ENCODE results near the gene KLHL26. TPM values are rescaled to one million over a fixed set of nuclear protein-coding genes. Genes with fewer than 3 reads are reported as not detected.

Gene KLHL26
- total and polyA plus RNA-seq, 9 of the 15 experiments (the other 6 are each of a cell fraction or from before 2014, with no cell fraction given) = 0.13 to 13.3 (median 1.4) TPM

GRCh38 chr19:18596752-18597157, 40.1 kb upstream of the KLHL26 start (continued):
- TF ChIP-seq USF1 (CRISPR knock-in tag; IDR thresholded peaks at IDR 0.05) (0 out of 2 replicates have a peak, but pooled peaks have one; percentile 23), MCM3 (IDR thresholded peaks at IDR 0.05) (no peak), MED1 (CRISPR knock-in tag; IDR thresholded peaks at IDR 0.05; ENCODE audit: borderline replicate concordance) (no peak), HMGXB4 (CRISPR knock-in tag; IDR thresholded peaks at IDR 0.05) (no peak), HMG20A (CRISPR knock-in tag; conservative IDR thresholded peaks at IDR 0.05) (no peak), ZNF644 (tag; IDR thresholded peaks at IDR 0.05; ENCODE audit: low read depth) (no peak), ZNF780A (CRISPR knock-in tag; IDR thresholded peaks at IDR 0.05) (no peak), RBFOX2 (IDR thresholded peaks at IDR 0.05; ENCODE audit: low read depth, low read length) (peak; percentile 80), GABPA (tag; conservative IDR thresholded peaks at IDR 0.05; ENCODE audit: low read depth) (peak; percentile 56), AFF1 (IDR thresholded peaks at IDR 0.05; ENCODE audit: low read depth in 1 of 2, partially characterized antibody in 2 of 2) (no peak), HDGF (IDR thresholded peaks at IDR 0.05) (no peak), ZNF274 (IDR thresholded peaks at IDR 0.05; ENCODE audit: borderline replicate concordance, low read depth, low read length) (no peak), BCL6 (CRISPR knock-in tag; IDR thresholded peaks at IDR 0.05) (no peak), STAT5B (CRISPR knock-in tag; IDR thresholded peaks at IDR 0.05) (no peak), ERF (CRISPR knock-in tag; IDR thresholded peaks at IDR 0.05) (no peak)
- TF ChIP-seq, protein P1, sequence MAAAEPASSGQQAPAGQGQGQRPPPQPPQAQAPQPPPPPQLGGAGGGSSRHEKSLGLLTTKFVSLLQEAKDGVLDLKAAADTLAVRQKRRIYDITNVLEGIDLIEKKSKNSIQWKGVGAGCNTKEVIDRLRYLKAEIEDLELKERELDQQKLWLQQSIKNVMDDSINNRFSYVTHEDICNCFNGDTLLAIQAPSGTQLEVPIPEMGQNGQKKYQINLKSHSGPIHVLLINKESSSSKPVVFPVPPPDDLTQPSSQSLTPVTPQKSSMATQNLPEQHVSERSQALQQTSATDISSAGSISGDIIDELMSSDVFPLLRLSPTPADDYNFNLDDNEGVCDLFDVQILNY (CRISPR knock-in tag; IDR thresholded peaks at IDR 0.05) = no peak
- TF ChIP-seq, protein P2, sequence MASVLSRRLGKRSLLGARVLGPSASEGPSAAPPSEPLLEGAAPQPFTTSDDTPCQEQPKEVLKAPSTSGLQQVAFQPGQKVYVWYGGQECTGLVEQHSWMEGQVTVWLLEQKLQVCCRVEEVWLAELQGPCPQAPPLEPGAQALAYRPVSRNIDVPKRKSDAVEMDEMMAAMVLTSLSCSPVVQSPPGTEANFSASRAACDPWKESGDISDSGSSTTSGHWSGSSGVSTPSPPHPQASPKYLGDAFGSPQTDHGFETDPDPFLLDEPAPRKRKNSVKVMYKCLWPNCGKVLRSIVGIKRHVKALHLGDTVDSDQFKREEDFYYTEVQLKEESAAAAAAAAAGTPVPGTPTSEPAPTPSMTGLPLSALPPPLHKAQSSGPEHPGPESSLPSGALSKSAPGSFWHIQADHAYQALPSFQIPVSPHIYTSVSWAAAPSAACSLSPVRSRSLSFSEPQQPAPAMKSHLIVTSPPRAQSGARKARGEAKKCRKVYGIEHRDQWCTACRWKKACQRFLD (CRISPR knock-in tag; IDR thresholded peaks at IDR 0.05) = no peak
- TF ChIP-seq, protein P3, sequence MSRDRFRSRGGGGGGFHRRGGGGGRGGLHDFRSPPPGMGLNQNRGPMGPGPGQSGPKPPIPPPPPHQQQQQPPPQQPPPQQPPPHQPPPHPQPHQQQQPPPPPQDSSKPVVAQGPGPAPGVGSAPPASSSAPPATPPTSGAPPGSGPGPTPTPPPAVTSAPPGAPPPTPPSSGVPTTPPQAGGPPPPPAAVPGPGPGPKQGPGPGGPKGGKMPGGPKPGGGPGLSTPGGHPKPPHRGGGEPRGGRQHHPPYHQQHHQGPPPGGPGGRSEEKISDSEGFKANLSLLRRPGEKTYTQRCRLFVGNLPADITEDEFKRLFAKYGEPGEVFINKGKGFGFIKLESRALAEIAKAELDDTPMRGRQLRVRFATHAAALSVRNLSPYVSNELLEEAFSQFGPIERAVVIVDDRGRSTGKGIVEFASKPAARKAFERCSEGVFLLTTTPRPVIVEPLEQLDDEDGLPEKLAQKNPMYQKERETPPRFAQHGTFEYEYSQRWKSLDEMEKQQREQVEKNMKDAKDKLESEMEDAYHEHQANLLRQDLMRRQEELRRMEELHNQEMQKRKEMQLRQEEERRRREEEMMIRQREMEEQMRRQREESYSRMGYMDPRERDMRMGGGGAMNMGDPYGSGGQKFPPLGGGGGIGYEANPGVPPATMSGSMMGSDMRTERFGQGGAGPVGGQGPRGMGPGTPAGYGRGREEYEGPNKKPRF (IDR thresholded peaks at IDR 0.05; ENCODE audit: low read depth, low read length) = no peak
